ENCODE measurements around the gene NTHL1.

NTHL1 gene

GRCh38 chr16:2002406-2003230 is 45.0 kb downstream of the NTHL1 start:
- Histone ChIP-seq H3K9ac (ENCODE audit: low read depth, low read length) (no peak overlapping the region), H3K4me1 (ENCODE audit: insufficient read depth, low read length) (peaks cover 6% of the 10 kb centered on the region; the same call in 1 of the 2 replicates), H3K9me3 (ENCODE audit: control insufficient read depth, insufficient read depth, low read length) (no peaks in the 10 kb centered on the region), H3K36me3 (ENCODE audit: insufficient read depth, low read length) (peaks cover 4% of the 10 kb centered on the region; the same call in 1 of the 2 replicates)

GRCh38 chr16:2001456-2002355 is 45.9 kb downstream of the NTHL1 start:
- H3K36me3 ChIP-seq (ENCODE audit: insufficient read depth, low read length): peaks cover 4% of the 10 kb centered on the region; the same call in 1 of the 2 replicates
- H3K9me3 ChIP-seq (ENCODE audit: control insufficient read depth, insufficient read depth, low read length): no peaks in the 10 kb centered on the region
- H3K4me1 ChIP-seq (ENCODE audit: insufficient read depth, low read length): peaks cover 6% of the 10 kb centered on the region; the same call in 1 of the 2 replicates
- no peak overlapping the region for H3K9ac ChIP-seq (ENCODE audit: low read depth, low read length)

- Histone ChIP-seq H3K9ac (ENCODE audit: low read depth, low read length) (no peak overlapping the region), H3K4me1 (ENCODE audit: insufficient read depth, low read length) (peaks cover 6% of the 10 kb centered on the region; the same call in 1 of the 2 replicates), H3K9me3 (ENCODE audit: control insufficient read depth, insufficient read depth, low read length) (no peaks in the 10 kb centered on the region), H3K36me3 (ENCODE audit: insufficient read depth, low read length) (peaks cover 4% of the 10 kb centered on the region; the same call in 1 of the 2 replicates)
These were observed 46.6 kb downstream of the NTHL1 start for GRCh38 chr16:2001035-2001434.

- Histone ChIP-seq H3K36me3 (ENCODE audit: insufficient read depth, low read length) (peaks cover 4% of the 10 kb centered on the region; the same call in 1 of the 2 replicates), H3K4me1 (ENCODE audit: insufficient read depth, low read length) (peaks cover 6% of the 10 kb centered on the region; the same call in 1 of the 2 replicates)
These were observed 47.6 kb downstream of the NTHL1 start for GRCh38 chr16:1999866-2000514.

GRCh38 chr16:1998852-1999801 is 48.5 kb downstream of the NTHL1 start:
- peaks cover under 1% of the 10 kb centered on the region; the same call in 1 of the 2 replicates for H3K4me1 ChIP-seq (ENCODE audit: insufficient read depth, low read length)
- no peak overlapping the region for H3K9ac ChIP-seq (ENCODE audit: low read depth, low read length)
- H3K36me3 ChIP-seq (ENCODE audit: insufficient read depth, low read length): peaks cover 4% of the 10 kb centered on the region; the same call in 1 of the 2 replicates
- no peaks in the 10 kb centered on the region for H3K9me3 ChIP-seq (ENCODE audit: control insufficient read depth, insufficient read depth, low read length)

More at GRCh38 chr16:1999866-2000514, 47.6 kb downstream of the NTHL1 start:
- Histone ChIP-seq H3K9me3 (ENCODE audit: control insufficient read depth, insufficient read depth, low read length) (no peaks in the 10 kb centered on the region), H3K9ac (ENCODE audit: low read depth, low read length) (no peak overlapping the region)

- no peak overlapping the region for H3K9ac ChIP-seq (ENCODE audit: low read depth, low read length)
- H3K4me1 ChIP-seq (ENCODE audit: insufficient read depth, low read length): no peaks in the 10 kb centered on the region
- H3K36me3 ChIP-seq (ENCODE audit: insufficient read depth, low read length): peaks cover 4% of the 10 kb centered on the region; the same call in 1 of the 2 replicates
- H3K9me3 ChIP-seq (ENCODE audit: control insufficient read depth, insufficient read depth, low read length): no peaks in the 10 kb centered on the region
These were observed 49.2 kb downstream of the NTHL1 start for GRCh38 chr16:1998360-1998835.

- H3K9me3 ChIP-seq (ENCODE audit: control insufficient read depth, insufficient read depth, low read length): no peaks in the 10 kb centered on the region
- peaks cover 4% of the 10 kb centered on the region; the same call in 1 of the 2 replicates for H3K36me3 ChIP-seq (ENCODE audit: insufficient read depth, low read length)
- no peak overlapping the region for H3K9ac ChIP-seq (ENCODE audit: low read depth, low read length)
- H3K4me1 ChIP-seq (ENCODE audit: insufficient read depth, low read length): no peaks in the 10 kb centered on the region; the same call in 1 of the 2 replicates
These were observed 49.9 kb downstream of the NTHL1 start for GRCh38 chr16:1997494-1998359.

- Histone ChIP-seq H3K9ac (ENCODE audit: low read depth, low read length) (no peak overlapping the region), H3K4me1 (ENCODE audit: insufficient read depth, low read length) (no peaks in the 10 kb centered on the region; the same call in 1 of the 2 replicates), H3K9me3 (ENCODE audit: control insufficient read depth, insufficient read depth, low read length) (no peaks in the 10 kb centered on the region), H3K36me3 (ENCODE audit: insufficient read depth, low read length) (no peaks in the 10 kb centered on the region)
These were observed 53.9 kb downstream of the NTHL1 start for GRCh38 chr16:1993731-1994131.

GRCh38 chr16:1992704-1993317 is 54.8 kb downstream of the NTHL1 start:
- H3K9me3 ChIP-seq (ENCODE audit: control insufficient read depth, insufficient read depth, low read length): no peaks in the 10 kb centered on the region
- H3K36me3 ChIP-seq (ENCODE audit: insufficient read depth, low read length): no peaks in the 10 kb centered on the region
- peak overlapping the region; percentile 70 for H3K9ac ChIP-seq (ENCODE audit: low read depth, low read length)
- H3K4me1 ChIP-seq (ENCODE audit: insufficient read depth, low read length): no peaks in the 10 kb centered on the region; the same call in 1 of the 2 replicates

- Histone ChIP-seq H3K9me3 (ENCODE audit: control insufficient read depth, insufficient read depth, low read length) (no peaks in the 10 kb centered on the region), H3K9ac (ENCODE audit: low read depth, low read length) (peak overlapping the region; percentile 70), H3K4me1 (ENCODE audit: insufficient read depth, low read length) (no peaks in the 10 kb centered on the region; the same call in 1 of the 2 replicates), H3K36me3 (ENCODE audit: insufficient read depth, low read length) (no peaks in the 10 kb centered on the region)
These were observed 55.5 kb downstream of the NTHL1 start for GRCh38 chr16:1991948-1992703.

GRCh38 chr16:1991588-1991947 is 56.1 kb downstream of the NTHL1 start:
- no peaks in the 10 kb centered on the region for H3K9me3 ChIP-seq (ENCODE audit: control insufficient read depth, insufficient read depth, low read length)
- peak overlapping the region; percentile 51; the same call in 1 of the 2 replicates for H3K9ac ChIP-seq (ENCODE audit: low read depth, low read length)
- H3K4me1 ChIP-seq (ENCODE audit: insufficient read depth, low read length): no peaks in the 10 kb centered on the region; the same call in 1 of the 2 replicates
- no peaks in the 10 kb centered on the region for H3K36me3 ChIP-seq (ENCODE audit: insufficient read depth, low read length)

Measured in ES-I3 (cell line).